ENCODE data around the gene VAMP8.

Gene VAMP8

GRCh38 chr2:85619617-85620016, 42.2 kb downstream of the VAMP8 start:
- Histone ChIP-seq H3K27ac (ENCODE audit: low read depth, low read length) (no peak overlapping the region), H2BK120ac (ENCODE audit: insufficient read depth, low read length, poor library complexity) (no peak overlapping the region), H3K36me3 (ENCODE audit: control insufficient read depth in 1 of 2, insufficient read depth in 2 of 2, low read length in 2 of 2) (peaks cover 26 to 41% of the 10 kb centered on the region in 2 experiments), H3K4me1 (ENCODE audit: control insufficient read depth in 1 of 2, insufficient read depth in 2 of 2, low read length in 2 of 2) (no peaks in the 10 kb centered on the region), H4K12ac (ENCODE audit: low read depth, low read length) (no peak overlapping the region), H2BK12ac (ENCODE audit: low read length) (no peak overlapping the region), H2AK5ac (ENCODE audit: low read length) (no peak overlapping the region), H3K27me3 (ENCODE audit: insufficient read depth, low read length) (no peaks in the 10 kb centered on the region), H3K18ac (ENCODE audit: low read length) (no peak overlapping the region), H2BK5ac (ENCODE audit: low read depth, low read length, poor library complexity) (no peak overlapping the region), H4K8ac (ENCODE audit: low read depth, low read length) (no peak overlapping the region), H3K9me3 (ENCODE audit: insufficient read depth, low read depth, low read length) (no peaks in the 10 kb centered on the region), H3K14ac (ENCODE audit: low read length) (no peak overlapping the region), H3K4ac (ENCODE audit: low read depth, low read length) (no peak overlapping the region), H3K79me2 (ENCODE audit: control insufficient read depth, insufficient read depth, low read length, poor library complexity) (peaks cover 3% of the 10 kb centered on the region), H3K4me3 (ENCODE audit: low read depth, low read length) (no peak overlapping the region), H4K91ac (ENCODE audit: low read depth, low read length) (no peak overlapping the region), H3K79me1 (ENCODE audit: low read length) (peaks cover 2% of the 10 kb centered on the region), H3K4me2 (ENCODE audit: low read length) (no peak overlapping the region), H3K23ac (ENCODE audit: low read length) (no peak overlapping the region), H2AFZ (ENCODE audit: insufficient read depth, low read length, poor library complexity) (no peak overlapping the region), H3K9ac (ENCODE audit: low read length) (no peak overlapping the region)
- DNase-seq: no peak
- WGBS (ENCODE audit: extremely low coverage, insufficient coverage, insufficient read length): no CpG with 5 or more reads among the region's 6 CpGs

GRCh38 chr2:85621338-85621737, 44.0 kb downstream of the VAMP8 start:
- DNase-seq: no peak
- no peaks in the 10 kb centered on the region for H3K9me3 ChIP-seq (ENCODE audit: insufficient read depth, low read depth, low read length)
- no peak overlapping the region for H3K9ac ChIP-seq (ENCODE audit: low read length)
- no peak overlapping the region for H2AK5ac ChIP-seq (ENCODE audit: low read length)
- H4K12ac ChIP-seq (ENCODE audit: low read depth, low read length): no peak overlapping the region
- H2BK5ac ChIP-seq (ENCODE audit: low read depth, low read length, poor library complexity): no peak overlapping the region
- H3K79me1 ChIP-seq (ENCODE audit: low read length): no peaks in the 10 kb centered on the region
- H3K14ac ChIP-seq (ENCODE audit: low read length): no peak overlapping the region
- WGBS (ENCODE audit: extremely low coverage, insufficient coverage, insufficient read length): no CpG with 5 or more reads among the region's 1 CpG
- no peaks in the 10 kb centered on the region for H3K27me3 ChIP-seq (ENCODE audit: insufficient read depth, low read length)
- peaks cover 37 to 56% of the 10 kb centered on the region in 2 experiments for H3K36me3 ChIP-seq (ENCODE audit: control insufficient read depth in 1 of 2, insufficient read depth in 2 of 2, low read length in 2 of 2)
- no peak overlapping the region for H3K18ac ChIP-seq (ENCODE audit: low read length)
- H2AFZ ChIP-seq (ENCODE audit: insufficient read depth, low read length, poor library complexity): no peak overlapping the region
- no peak overlapping the region for H3K4ac ChIP-seq (ENCODE audit: low read depth, low read length)
- H2BK12ac ChIP-seq (ENCODE audit: low read length): no peak overlapping the region
- H3K4me2 ChIP-seq (ENCODE audit: low read length): no peak overlapping the region
- no peak overlapping the region for H3K27ac ChIP-seq (ENCODE audit: low read depth, low read length)
- H3K4me3 ChIP-seq (ENCODE audit: low read depth, low read length): no peak overlapping the region
- H4K91ac ChIP-seq (ENCODE audit: low read depth, low read length): no peak overlapping the region
- no peak overlapping the region for H2BK120ac ChIP-seq (ENCODE audit: insufficient read depth, low read length, poor library complexity)
- peaks cover under 1% of the 10 kb centered on the region for H3K79me2 ChIP-seq (ENCODE audit: control insufficient read depth, insufficient read depth, low read length, poor library complexity)
- H3K4me1 ChIP-seq (ENCODE audit: control insufficient read depth in 1 of 2, insufficient read depth in 2 of 2, low read length in 2 of 2): no peaks in the 10 kb centered on the region
- H3K23ac ChIP-seq (ENCODE audit: low read length): no peak overlapping the region
- H4K8ac ChIP-seq (ENCODE audit: low read depth, low read length): no peak overlapping the region

GRCh38 chr2:85623991-85624390, 46.6 kb downstream of the VAMP8 start:
- Histone ChIP-seq H2AFZ (ENCODE audit: insufficient read depth, low read length, poor library complexity) (no peak overlapping the region), H2AK5ac (ENCODE audit: low read length) (no peak overlapping the region), H3K23ac (ENCODE audit: low read length) (no peak overlapping the region), H3K36me3 (ENCODE audit: control insufficient read depth in 1 of 2, insufficient read depth in 2 of 2, low read length in 2 of 2) (peaks cover 51 to 72% of the 10 kb centered on the region in 2 experiments), H3K27me3 (ENCODE audit: insufficient read depth, low read length) (no peaks in the 10 kb centered on the region), H4K91ac (ENCODE audit: low read depth, low read length) (no peak overlapping the region), H3K79me1 (ENCODE audit: low read length) (no peaks in the 10 kb centered on the region), H3K14ac (ENCODE audit: low read length) (no peak overlapping the region), H4K8ac (ENCODE audit: low read depth, low read length) (no peak overlapping the region), H3K79me2 (ENCODE audit: control insufficient read depth, insufficient read depth, low read length, poor library complexity) (no peaks in the 10 kb centered on the region), H2BK5ac (ENCODE audit: low read depth, low read length, poor library complexity) (no peak overlapping the region), H3K18ac (ENCODE audit: low read length) (no peak overlapping the region), H3K4me1 (ENCODE audit: control insufficient read depth in 1 of 2, insufficient read depth in 2 of 2, low read length in 2 of 2) (no peaks in the 10 kb centered on the region), H3K9me3 (ENCODE audit: insufficient read depth, low read depth, low read length) (no peaks in the 10 kb centered on the region), H3K27ac (ENCODE audit: low read depth, low read length) (no peak overlapping the region), H3K4me3 (ENCODE audit: low read depth, low read length) (no peak overlapping the region), H2BK12ac (ENCODE audit: low read length) (no peak overlapping the region), H2BK120ac (ENCODE audit: insufficient read depth, low read length, poor library complexity) (no peak overlapping the region), H3K4me2 (ENCODE audit: low read length) (no peak overlapping the region), H3K9ac (ENCODE audit: low read length) (no peak overlapping the region), H4K12ac (ENCODE audit: low read depth, low read length) (no peak overlapping the region), H3K4ac (ENCODE audit: low read depth, low read length) (no peak overlapping the region)
- no peak for DNase-seq
- WGBS (ENCODE audit: extremely low coverage, insufficient coverage, insufficient read length): no CpG with 5 or more reads among the region's 5 CpGs

GRCh38 chr2:85628658-85629057, 51.3 kb downstream of the VAMP8 start:
- WGBS (ENCODE audit: extremely low coverage, insufficient coverage, insufficient read length): no CpG with 5 or more reads among the region's 2 CpGs
- H3K9me3 ChIP-seq (ENCODE audit: insufficient read depth, low read depth, low read length): no peaks in the 10 kb centered on the region
- H2BK5ac ChIP-seq (ENCODE audit: low read depth, low read length, poor library complexity): no peak overlapping the region
- H3K4me3 ChIP-seq (ENCODE audit: low read depth, low read length): no peak overlapping the region
- no peak overlapping the region for H3K4me2 ChIP-seq (ENCODE audit: low read length)
- H2BK120ac ChIP-seq (ENCODE audit: insufficient read depth, low read length, poor library complexity): no peak overlapping the region
- H3K18ac ChIP-seq (ENCODE audit: low read length): no peak overlapping the region
- H3K79me2 ChIP-seq (ENCODE audit: control insufficient read depth, insufficient read depth, low read length, poor library complexity): no peaks in the 10 kb centered on the region
- no peak overlapping the region for H3K14ac ChIP-seq (ENCODE audit: low read length)
- no peak overlapping the region for H4K8ac ChIP-seq (ENCODE audit: low read depth, low read length)
- no peak overlapping the region for H3K23ac ChIP-seq (ENCODE audit: low read length)
- H4K12ac ChIP-seq (ENCODE audit: low read depth, low read length): no peak overlapping the region
- no peaks in the 10 kb centered on the region for H3K27me3 ChIP-seq (ENCODE audit: insufficient read depth, low read length)
- no peak overlapping the region for H2AFZ ChIP-seq (ENCODE audit: insufficient read depth, low read length, poor library complexity)
- no peak overlapping the region for H3K9ac ChIP-seq (ENCODE audit: low read length)
- no peak overlapping the region for H2BK12ac ChIP-seq (ENCODE audit: low read length)
- H4K91ac ChIP-seq (ENCODE audit: low read depth, low read length): no peak overlapping the region
- no peak for DNase-seq
- H3K4me1 ChIP-seq (ENCODE audit: control insufficient read depth in 1 of 2, insufficient read depth in 2 of 2, low read length in 2 of 2): no peaks in the 10 kb centered on the region
- no peak overlapping the region for H2AK5ac ChIP-seq (ENCODE audit: low read length)
- H3K79me1 ChIP-seq (ENCODE audit: low read length): no peaks in the 10 kb centered on the region
- H3K27ac ChIP-seq (ENCODE audit: low read depth, low read length): no peak overlapping the region
- peaks cover 62 to 74% of the 10 kb centered on the region in 2 experiments for H3K36me3 ChIP-seq (ENCODE audit: control insufficient read depth in 1 of 2, insufficient read depth in 2 of 2, low read length in 2 of 2)
- no peak overlapping the region for H3K4ac ChIP-seq (ENCODE audit: low read depth, low read length)
